Sigmoid colon (tissue), 4 donors: Measurements from ENCODE around the gene TERB2.
"Not testable (repeated sequence)": the region's sequence is repeated elsewhere in the genome, so short reads cannot be mapped to it uniquely, and the experiment has no call there.

ENCODE experiments used
- POLR2A ChIP-seq, 2 donors: fragments of 450-650 bp; IDR thresholded peaks; one replicate each; pipeline ENCODE4 v1.6.1; 2016; ENCODE audit warnings: antibody characterized with exemption in 2 of 2, mild to moderate bottlenecking in 2 of 2, moderate library complexity in 2 of 2
- POLR2AphosphoS5 ChIP-seq, 4 donors: sonication (generic); formaldehyde crosslinking; IDR thresholded peaks; one replicate each; pipeline ENCODE4 v1.6.1; 2017; ENCODE audit warnings: antibody characterized with exemption in 4 of 4
- TF ChIP-seq, protein P1 (sequence below), 4 experiments: fragments of 450-650 bp in 3 of 4; fragments of 200-600 bp in 1 of 4; IDR thresholded peaks; one replicate each; pipeline ENCODE4 v1.5.1; 2016 to 2019; ENCODE audit warnings: antibody characterized with exemption in 4 of 4, mild to moderate bottlenecking in 3 of 4, moderate library complexity in 2 of 4

DNA sequence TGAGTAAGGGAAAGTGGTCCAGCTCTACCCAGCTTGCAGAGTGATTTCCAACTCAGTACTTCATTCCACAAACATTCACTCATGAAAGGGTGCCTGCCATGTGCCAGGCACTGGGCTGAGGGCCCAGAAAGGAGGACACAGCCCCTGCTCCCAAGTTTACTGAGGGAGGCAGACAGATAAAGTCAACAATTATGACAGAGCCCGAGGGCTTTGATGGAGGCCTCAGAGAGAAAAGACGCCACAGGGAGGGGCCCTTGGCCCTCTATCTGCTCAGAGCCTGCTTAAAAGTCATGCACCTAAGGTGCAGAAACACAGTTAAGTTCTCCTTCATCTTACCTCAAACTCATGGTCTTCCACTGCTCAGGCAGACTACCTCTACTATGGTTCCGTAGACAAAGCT is 68.2 kb downstream of the TERB2 start:
- TF ChIP-seq, protein P1, sequence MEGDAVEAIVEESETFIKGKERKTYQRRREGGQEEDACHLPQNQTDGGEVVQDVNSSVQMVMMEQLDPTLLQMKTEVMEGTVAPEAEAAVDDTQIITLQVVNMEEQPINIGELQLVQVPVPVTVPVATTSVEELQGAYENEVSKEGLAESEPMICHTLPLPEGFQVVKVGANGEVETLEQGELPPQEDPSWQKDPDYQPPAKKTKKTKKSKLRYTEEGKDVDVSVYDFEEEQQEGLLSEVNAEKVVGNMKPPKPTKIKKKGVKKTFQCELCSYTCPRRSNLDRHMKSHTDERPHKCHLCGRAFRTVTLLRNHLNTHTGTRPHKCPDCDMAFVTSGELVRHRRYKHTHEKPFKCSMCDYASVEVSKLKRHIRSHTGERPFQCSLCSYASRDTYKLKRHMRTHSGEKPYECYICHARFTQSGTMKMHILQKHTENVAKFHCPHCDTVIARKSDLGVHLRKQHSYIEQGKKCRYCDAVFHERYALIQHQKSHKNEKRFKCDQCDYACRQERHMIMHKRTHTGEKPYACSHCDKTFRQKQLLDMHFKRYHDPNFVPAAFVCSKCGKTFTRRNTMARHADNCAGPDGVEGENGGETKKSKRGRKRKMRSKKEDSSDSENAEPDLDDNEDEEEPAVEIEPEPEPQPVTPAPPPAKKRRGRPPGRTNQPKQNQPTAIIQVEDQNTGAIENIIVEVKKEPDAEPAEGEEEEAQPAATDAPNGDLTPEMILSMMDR (IDR thresholded peaks at IDR 0.05) = not testable (repeated sequence)
- TF ChIP-seq POLR2AphosphoS5, POLR2A (IDR thresholded peaks at IDR 0.05): not testable (repeated sequence)
